ENCODE measurements around the gene PNPLA2. TPM values are rescaled to one million over a fixed set of nuclear protein-coding genes. Genes with fewer than 3 reads are reported as not detected.
A peak's percentile ranks its signal among the peaks of the same experiment; 100 is the strongest.

Gene PNPLA2
- total RNA-seq, 2 experiments from 2014 or later, result 19.8 to 41.2 TPM

DNA sequence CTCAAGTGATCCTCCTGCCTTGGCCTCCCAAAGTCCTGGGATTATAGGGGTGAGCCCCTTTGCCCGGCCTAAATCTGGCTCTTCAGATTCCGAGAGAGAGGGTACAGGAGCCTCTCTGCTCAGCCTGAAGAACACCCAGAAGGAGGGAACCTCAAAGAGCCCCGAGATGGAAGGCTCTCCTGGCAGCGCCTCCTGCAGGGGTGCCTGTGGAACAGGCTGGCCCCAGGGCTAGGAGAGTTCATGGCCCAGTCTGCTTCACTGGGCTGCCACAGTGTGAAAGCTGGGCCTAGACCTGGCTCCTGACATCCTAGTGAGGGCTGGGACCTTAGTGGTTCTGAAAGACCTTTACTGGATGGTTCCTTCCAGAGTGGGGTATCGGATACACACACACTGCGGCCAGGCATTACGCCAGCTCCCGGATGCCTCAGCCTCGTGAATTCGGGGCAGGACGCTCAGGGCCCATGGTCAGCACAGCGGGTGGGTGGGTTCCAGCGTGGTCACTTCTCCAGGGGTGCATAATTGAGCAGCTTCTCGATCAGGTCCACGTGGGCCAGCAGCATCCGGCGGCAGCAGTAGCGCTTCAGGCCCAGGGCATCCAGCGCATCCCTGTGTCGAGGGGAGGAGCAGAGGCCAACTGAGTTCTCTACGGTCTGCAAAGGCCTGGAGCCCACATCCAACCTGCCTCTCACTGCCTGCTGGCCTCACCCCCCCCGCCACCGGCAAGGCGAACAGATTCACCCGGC lies 21.3 kb downstream of the PNPLA2 start:
- TF ChIP-seq, protein P1, sequence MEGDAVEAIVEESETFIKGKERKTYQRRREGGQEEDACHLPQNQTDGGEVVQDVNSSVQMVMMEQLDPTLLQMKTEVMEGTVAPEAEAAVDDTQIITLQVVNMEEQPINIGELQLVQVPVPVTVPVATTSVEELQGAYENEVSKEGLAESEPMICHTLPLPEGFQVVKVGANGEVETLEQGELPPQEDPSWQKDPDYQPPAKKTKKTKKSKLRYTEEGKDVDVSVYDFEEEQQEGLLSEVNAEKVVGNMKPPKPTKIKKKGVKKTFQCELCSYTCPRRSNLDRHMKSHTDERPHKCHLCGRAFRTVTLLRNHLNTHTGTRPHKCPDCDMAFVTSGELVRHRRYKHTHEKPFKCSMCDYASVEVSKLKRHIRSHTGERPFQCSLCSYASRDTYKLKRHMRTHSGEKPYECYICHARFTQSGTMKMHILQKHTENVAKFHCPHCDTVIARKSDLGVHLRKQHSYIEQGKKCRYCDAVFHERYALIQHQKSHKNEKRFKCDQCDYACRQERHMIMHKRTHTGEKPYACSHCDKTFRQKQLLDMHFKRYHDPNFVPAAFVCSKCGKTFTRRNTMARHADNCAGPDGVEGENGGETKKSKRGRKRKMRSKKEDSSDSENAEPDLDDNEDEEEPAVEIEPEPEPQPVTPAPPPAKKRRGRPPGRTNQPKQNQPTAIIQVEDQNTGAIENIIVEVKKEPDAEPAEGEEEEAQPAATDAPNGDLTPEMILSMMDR (conservative IDR thresholded peaks at IDR 0.05; ENCODE audit: low read length), result peak; percentile 51
- TF ChIP-seq EZH2phosphoT487 (IDR thresholded peaks at IDR 0.05; ENCODE audit: borderline replicate concordance, low read depth, low read length), result no peak

DNA sequence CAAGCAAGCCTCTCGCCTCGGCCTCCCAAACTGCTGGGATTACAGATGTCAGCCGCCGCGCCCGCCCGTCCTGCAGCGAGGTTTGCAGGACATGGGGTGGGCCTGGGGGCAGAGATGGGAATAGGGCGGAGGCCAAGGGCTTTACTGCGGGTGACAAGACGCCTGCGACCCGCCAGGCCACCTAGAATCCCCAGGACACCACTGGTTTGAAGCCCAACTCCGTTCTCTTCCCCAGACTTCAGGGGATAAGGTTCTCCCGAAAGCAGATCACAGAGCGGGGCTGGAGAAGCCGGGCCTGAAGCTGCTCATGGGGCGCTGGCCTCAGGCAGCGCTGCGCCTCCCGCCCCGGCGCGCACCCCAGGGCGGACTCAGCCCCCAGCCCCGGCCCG lies 23.3 kb downstream of the PNPLA2 start:
- intact Hi-C loops (cut with micrococcal nuclease; ENCODE audit: unreplicated experiment), result loop anchor here (2.0 kb wide), 1 partner anchor 33 kb away; the partner anchor contains the start of gene RPLP2
- CTCF ChIA-PET (ENCODE audit: unreplicated experiment), result interaction anchor here (0.5 kb wide), 1 partner anchor 604 kb away, joined by 3 read pairs; no protein-coding TSS in a partner anchor
- H3K79me2 ChIP-seq (ENCODE audit: insufficient read depth, low read depth, low read length), result peaks cover 18% of the 10 kb centered on the region
- peak overlapping the region; percentile 57; the same call in 1 of the 2 replicates for H2AFZ ChIP-seq (ENCODE audit: low read length)
- no peak for DNase-seq (ENCODE audit: low spot score)
- no peaks in the 10 kb centered on the region for H3K9me3 ChIP-seq (ENCODE audit: low read length)
- peaks cover 26% of the 10 kb centered on the region for H3K4me1 ChIP-seq (ENCODE audit: insufficient read depth, low read length, poor library complexity, severe bottlenecking)
- H3K36me3 ChIP-seq (ENCODE audit: insufficient read depth, low read length), result peaks cover 33% of the 10 kb centered on the region
- peaks cover 10% of the 10 kb centered on the region; the same call in 1 of the 2 replicates for H4K20me1 ChIP-seq (ENCODE audit: insufficient read depth, low read length)
- TF ChIP-seq EZH2phosphoT487 (IDR thresholded peaks at IDR 0.05; ENCODE audit: borderline replicate concordance, low read depth, low read length), result no peak
- TF ChIP-seq, protein P1 (conservative IDR thresholded peaks at IDR 0.05; ENCODE audit: low read length), result no peak
- H3K4me2 ChIP-seq (ENCODE audit: low read length), result peak overlapping the region; percentile 83
- POLR2A ChIA-PET, result interaction anchor here (1.1 kb wide), 1 partner anchor 9 kb away, joined by 3 read pairs; no protein-coding TSS in a partner anchor
- H3K27ac ChIP-seq (ENCODE audit: low read depth, low read length, poor library complexity, severe bottlenecking), result peak overlapping the region; percentile 54
- peak overlapping the region; percentile 89 for H3K4me3 ChIP-seq (ENCODE audit: low read depth, low read length, poor library complexity, severe bottlenecking)
- no peaks in the 10 kb centered on the region for H3K9me2 ChIP-seq (ENCODE audit: insufficient read depth, low read length)
- TSS peak; percentile 78 for BruUV-seq (replicated peaks)

More for the DNA sequence above, 21.3 kb downstream of the PNPLA2 start:
- H4K20me1 ChIP-seq (ENCODE audit: insufficient read depth, low read length), result peaks cover 12% of the 10 kb centered on the region; the same call in 1 of the 2 replicates
- H3K4me2 ChIP-seq (ENCODE audit: low read length), result no peak overlapping the region
- H3K79me2 ChIP-seq (ENCODE audit: insufficient read depth, low read depth, low read length), result peaks cover 18% of the 10 kb centered on the region
- ChIA-PET POLR2A (no interaction called here), CTCF (ENCODE audit: unreplicated experiment) (no interaction called here)
- H3K9me2 ChIP-seq (ENCODE audit: insufficient read depth, low read length), result no peaks in the 10 kb centered on the region
- peaks cover 33% of the 10 kb centered on the region for H3K36me3 ChIP-seq (ENCODE audit: insufficient read depth, low read length)
- no peak for DNase-seq (ENCODE audit: low spot score)
- intact Hi-C loops (cut with micrococcal nuclease; ENCODE audit: unreplicated experiment), result no loop called here
- TSS peak; percentile 83 for BruUV-seq (replicated peaks)
- H3K27ac ChIP-seq (ENCODE audit: low read depth, low read length, poor library complexity, severe bottlenecking), result no peak overlapping the region
- no peak overlapping the region for H3K4me3 ChIP-seq (ENCODE audit: low read depth, low read length, poor library complexity, severe bottlenecking)
- peaks cover 26% of the 10 kb centered on the region for H3K4me1 ChIP-seq (ENCODE audit: insufficient read depth, low read length, poor library complexity, severe bottlenecking)
- H2AFZ ChIP-seq (ENCODE audit: low read length), result no peak overlapping the region
- H3K9me3 ChIP-seq (ENCODE audit: low read length), result no peaks in the 10 kb centered on the region
